GM12892 (cell line): ENCODE results near the gene LGALS9C. TPM values are rescaled to one million over a fixed set of nuclear protein-coding genes. Genes with fewer than 3 reads are reported as not detected.
"Not testable (repeated sequence)": the region's sequence is repeated elsewhere in the genome, so short reads cannot be mapped to it uniquely, and the experiment has no call there.

Experiments
- DNase-seq: peaks from one replicate; pipeline ENCODE4 v3.0.0; 2011; ENCODE audit not compliant: insufficient read length
- FAIRE-seq: peaks from 2 replicates; lab custom pipeline; 2011; peaks lifted over from hg19 to GRCh38; lab: Jason Lieb, UNC
- polyA plus RNA-seq: library from polyadenylated mRNA; unstranded; fragments of >200 nt; gene quantifications from one replicate; pipeline ENCODE4 v1.2.1, GENCODE V29; 2012; ENCODE audit warnings: missing spikeins, inconsistent platforms; ENCODE audit not compliant: missing spikeins

The LGALS9C gene
- polyA plus RNA-seq = 3.1 TPM

GRCh38 chr17:18476508-18477308 is at the start of gene LGALS9C:
TSS of gene LGALS9C (plus strand) at chr17:18476789. CDS start at chr17:18476855, 66 bp downstream.
- not testable (repeated sequence) for FAIRE-seq
- DNase-seq = peak; percentile 36

DNA sequence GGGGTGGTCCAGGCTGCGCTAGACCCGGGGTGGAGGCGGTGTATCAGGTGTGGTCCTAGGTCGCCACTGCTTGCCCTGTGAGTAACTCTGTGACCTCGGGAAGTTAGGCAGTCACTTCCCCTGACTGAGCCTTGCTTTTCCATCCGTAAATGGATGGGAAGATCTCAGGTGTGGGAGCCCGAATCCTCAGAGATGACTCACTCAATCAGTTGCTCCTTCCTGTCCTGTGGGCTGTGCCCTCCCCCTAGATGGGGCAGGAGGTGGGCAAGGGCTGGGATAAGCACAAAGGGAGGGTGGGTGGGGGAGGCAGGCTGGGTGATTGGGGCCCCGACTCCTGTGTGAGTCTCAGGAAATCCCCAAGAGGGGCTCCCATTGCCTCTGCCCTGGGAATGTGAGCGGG is 44.4 kb upstream of the LGALS9C start:
- not testable (repeated sequence) for DNase-seq, FAIRE-seq

- DNase-seq, FAIRE-seq: not testable (repeated sequence)
Measured at GRCh38 chr17:18439465-18439870, 37.1 kb upstream of the LGALS9C start.

GRCh38 chr17:18442093-18442492 is 34.5 kb upstream of the LGALS9C start:
- not testable (repeated sequence) for FAIRE-seq, DNase-seq

GRCh38 chr17:18442532-18442931 is 34.1 kb upstream of the LGALS9C start:
- not testable (repeated sequence) for DNase-seq, FAIRE-seq

DNA sequence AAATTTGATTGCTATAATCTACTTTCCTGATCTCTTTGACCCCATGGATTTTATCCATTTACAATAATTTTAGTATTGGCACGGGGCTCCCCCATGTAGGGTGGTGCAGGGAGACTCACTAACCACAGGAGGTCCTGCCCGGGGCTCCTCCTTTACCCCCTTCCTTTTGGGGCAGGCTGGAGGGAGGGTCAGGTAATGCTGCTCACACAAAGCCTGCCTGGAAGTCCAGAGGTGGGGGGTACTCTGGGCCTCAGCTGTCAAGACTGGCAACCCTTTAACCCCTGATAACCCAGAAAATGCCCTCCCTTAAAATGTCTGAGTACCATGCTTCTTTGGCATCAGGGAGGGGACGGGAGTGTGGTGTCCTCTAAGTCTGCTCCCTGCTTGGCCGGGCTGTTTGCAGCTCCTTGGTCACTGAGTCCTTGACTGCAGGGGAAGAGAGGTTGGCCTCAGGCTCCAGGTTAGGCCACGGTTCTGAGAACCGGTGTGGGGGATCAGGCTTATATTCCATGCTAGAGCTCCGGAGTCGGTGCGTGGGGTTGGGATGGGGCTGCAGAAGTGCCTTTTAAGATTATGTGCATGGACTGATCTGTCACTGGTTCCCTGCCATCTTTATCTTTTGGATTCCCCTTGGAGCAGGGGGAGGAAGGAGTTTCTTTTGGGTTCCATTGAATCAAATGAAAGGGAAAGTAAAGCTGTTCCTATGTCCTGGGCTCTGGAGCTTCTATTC is 28.9 kb upstream of the LGALS9C start:
- FAIRE-seq, DNase-seq: not testable (repeated sequence)

- not testable (repeated sequence) for FAIRE-seq, DNase-seq
Measured at GRCh38 chr17:18448311-18448710, 28.3 kb upstream of the LGALS9C start.

DNA sequence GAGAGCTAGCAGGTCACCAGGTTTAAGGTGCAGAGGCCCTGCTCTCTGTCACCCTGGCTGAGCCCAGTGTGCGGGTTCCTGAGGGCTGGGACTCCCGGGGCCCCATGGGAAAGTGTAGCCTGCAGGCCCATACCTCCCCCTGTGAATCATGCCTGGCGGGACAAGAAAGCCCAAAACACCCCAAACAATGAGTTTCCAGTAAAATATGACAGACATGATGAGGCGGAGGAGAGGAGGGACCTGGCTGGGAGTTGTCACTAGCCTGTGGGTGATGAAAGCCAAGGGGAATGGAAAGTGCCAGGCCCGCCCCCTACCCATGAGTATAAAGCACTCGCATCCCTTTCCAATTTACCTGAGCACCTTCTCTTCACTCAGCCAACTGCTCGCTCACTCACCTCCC is 26.8 kb upstream of the LGALS9C start:
- not testable (repeated sequence) for FAIRE-seq, DNase-seq

- not testable (repeated sequence) for FAIRE-seq, DNase-seq
Measured at GRCh38 chr17:18450998-18451397, 25.6 kb upstream of the LGALS9C start.

DNA sequence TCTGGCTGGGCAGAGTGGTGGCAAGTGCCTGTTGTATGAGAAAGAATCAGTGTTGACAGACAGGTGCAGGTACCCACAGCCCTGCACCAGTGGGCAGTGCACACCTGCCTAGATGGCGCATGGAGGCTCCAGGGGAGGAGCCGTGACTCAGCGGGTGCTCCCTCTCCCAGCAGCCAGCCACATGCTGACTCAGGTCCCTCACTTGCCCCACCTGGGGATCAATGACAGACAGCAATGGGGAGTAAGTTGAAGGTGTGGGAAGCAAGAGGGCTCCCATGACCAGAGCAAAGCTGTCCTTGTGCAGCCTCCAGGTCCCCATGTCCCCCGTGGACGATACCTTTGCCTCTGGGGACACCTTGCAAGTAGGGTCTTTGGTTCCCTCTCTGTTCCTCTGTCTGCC is 24.6 kb upstream of the LGALS9C start:
- DNase-seq, FAIRE-seq: not testable (repeated sequence)

- peak; percentile 53 for FAIRE-seq
- not testable (repeated sequence) for DNase-seq
Measured at GRCh38 chr17:18459035-18459434, 17.6 kb upstream of the LGALS9C start.

DNA sequence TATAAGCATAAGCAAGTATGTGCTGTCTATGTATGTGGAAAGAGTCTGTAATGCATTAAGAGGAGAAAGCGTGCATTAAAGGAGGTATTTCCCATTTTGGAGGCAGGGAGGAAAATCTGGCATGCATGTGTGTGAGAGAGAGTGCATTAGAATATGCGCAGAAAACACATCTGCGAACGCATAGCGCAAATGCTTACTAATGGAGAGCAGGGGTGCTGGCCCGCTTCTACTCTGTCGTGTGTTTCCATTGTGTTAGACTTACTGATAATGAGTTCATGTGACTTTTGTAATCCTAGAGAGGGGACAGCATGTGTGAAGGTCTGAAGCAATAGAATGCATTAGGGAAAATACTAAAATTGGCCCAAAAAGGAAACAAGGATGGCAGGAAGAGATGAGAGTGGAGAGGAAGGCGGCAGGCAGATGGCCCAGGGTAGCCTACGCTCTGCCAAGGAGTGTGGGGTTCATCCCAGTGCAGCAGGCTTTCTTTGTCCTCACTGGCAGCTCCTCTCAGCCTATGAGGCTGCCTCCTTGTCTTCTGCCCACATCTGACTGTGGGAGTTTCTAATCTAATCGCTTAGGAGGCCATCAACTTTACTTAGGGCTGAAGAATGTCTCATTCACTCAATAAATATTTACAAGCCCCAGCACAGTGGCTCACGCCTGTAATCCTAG is 12.6 kb upstream of the LGALS9C start:
- FAIRE-seq = not testable (repeated sequence)

GRCh38 chr17:18466250-18466983 is 10.2 kb upstream of the LGALS9C start:
- FAIRE-seq, DNase-seq: not testable (repeated sequence)

More for the DNA sequence above, 12.6 kb upstream of the LGALS9C start:
- not testable (repeated sequence) for DNase-seq

GRCh38 chr17:18467001-18467400 is 9.6 kb upstream of the LGALS9C start:
- FAIRE-seq, DNase-seq: not testable (repeated sequence)

DNA sequence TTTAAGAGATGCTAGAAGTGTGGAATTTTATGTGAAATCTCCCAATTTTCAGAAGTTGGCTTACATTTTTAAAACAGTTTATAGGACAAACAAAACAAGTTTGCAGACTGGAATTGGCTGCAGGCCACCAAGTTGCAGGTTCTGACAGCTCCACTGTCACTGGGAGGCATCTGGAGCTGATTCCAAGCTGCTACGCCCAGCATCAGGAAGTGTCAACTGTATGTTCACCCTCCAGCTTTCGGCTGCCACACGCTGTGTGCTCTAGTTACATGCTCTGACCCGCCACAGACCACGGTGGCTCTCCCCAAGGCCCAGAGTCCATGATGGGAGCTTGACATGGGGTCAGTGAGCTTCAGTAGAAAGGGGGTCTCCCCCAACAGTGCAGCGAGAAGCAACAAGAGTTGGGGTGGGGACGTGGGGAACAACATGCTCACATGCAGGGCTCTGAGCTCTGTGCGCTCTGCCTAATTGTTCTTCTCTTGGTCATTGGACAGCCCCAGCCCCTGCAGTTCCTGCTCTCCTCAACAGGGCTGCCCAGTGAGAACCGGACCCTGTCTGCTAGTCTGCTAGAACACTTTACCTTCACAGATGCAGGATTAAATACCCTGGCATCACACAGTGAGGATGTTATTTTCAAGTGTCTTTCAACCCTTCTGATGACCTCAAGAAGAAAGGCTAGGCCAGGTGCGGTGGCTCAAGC is 8.0 kb upstream of the LGALS9C start:
- not testable (repeated sequence) for FAIRE-seq, DNase-seq

DNA sequence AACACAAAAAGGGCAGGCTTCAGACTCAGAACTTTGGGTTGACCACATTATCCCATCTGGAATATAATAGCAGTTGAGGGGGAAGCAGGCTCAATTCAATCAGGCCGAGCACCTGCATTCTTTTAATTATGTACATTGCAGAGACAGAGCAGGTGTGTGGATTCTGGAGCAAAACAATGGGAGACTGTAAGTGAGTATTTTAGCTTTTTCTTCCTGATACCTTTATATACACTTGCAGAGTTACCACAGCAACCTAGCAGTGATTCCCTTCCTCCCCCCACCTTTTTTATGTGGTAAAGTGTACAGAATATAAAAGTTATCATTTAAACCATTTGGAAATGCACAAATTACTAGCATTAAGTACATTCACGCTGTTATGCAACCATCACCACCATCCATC is 6.8 kb upstream of the LGALS9C start:
- FAIRE-seq, DNase-seq: not testable (repeated sequence)

GRCh38 chr17:18470345-18470930 is 6.2 kb upstream of the LGALS9C start:
- peak; percentile 64 for FAIRE-seq
- DNase-seq = not testable (repeated sequence)

DNA sequence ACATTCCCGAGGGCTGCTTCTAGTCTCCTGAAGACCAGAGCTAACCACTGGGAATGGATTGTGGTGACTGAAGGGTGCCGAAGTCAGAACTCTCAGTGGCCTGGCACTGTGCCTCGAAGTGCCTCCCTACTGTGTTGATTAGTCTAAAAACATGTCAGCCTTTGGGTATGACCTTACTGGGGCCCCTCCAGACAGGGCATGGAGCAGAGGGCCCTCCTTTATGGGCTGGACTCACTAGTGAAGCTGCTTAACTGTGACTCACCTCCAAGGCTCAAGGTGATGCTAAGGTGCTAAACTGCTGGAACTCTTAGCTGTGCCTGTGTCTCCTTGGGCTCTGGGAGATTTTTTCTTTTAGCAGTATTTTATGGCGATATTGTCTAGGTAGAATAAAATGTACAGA is 2.6 kb upstream of the LGALS9C start:
- not testable (repeated sequence) for DNase-seq, FAIRE-seq
